GM18867 (cell line): Measurements from ENCODE around the gene DPEP2.
"Not testable (repeated sequence)": the region's sequence is repeated elsewhere in the genome, so short reads cannot be mapped to it uniquely, and the experiment has no call there.

Experiments used
- ATAC-seq: cut with Tn5 transposase; IDR thresholded peaks from one replicate; pipeline ENCODE4 v1.9.1; 2021; ENCODE audit warnings: mild to moderate bottlenecking, moderate library complexity; ENCODE audit not compliant: unreplicated experiment

DPEP2 gene

GRCh38 chr16:68005786-68006286, 6.6 kb upstream of the DPEP2 start:
- no peak for ATAC-seq

DNA sequence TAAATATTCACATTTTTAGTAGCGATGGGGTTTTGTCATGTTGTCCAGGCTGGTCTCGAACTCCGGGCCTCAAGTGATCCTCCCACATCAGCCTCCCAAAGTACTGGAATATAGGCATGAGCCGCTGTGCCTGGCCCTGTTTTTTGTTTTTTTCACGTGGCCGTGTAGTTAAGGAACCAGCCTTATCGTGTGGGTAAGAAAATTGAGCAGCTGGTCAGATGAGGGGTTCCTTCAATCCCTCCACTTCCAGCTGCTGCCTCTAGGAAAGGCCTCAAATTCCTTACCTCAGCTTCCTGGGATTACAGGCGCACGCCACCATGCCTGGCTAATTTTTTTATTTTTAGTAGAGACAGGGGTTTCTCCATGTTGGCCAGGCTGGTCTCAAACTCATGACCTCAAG, 5.9 kb upstream of the DPEP2 start:
- no peak for ATAC-seq

DNA sequence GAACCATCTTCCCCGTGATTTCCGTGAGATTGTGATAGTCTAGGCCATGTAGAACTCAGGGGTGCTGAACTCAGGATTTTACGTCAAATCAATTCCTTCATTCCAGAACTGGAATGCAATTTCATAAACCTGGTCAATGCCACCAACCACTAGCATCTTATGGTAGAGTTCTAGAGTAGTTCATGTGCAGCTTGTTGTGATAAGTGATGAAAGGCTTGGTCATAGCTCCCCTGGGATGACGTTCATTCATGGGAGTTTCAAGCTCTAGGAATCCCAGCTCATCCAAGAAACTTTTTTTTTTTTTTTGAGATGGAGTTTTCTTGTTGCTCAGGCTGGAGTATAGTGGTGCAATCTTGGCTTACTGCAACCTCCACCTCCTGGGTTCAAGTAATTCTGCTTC, 3.7 kb upstream of the DPEP2 start:
- no peak for ATAC-seq

- ATAC-seq = no peak
Observed at GRCh38 chr16:68000450-68000849, 1.2 kb upstream of the DPEP2 start.

GRCh38 chr16:67999985-68000384, 701 bp upstream of the DPEP2 start:
- no peak for ATAC-seq

DNA sequence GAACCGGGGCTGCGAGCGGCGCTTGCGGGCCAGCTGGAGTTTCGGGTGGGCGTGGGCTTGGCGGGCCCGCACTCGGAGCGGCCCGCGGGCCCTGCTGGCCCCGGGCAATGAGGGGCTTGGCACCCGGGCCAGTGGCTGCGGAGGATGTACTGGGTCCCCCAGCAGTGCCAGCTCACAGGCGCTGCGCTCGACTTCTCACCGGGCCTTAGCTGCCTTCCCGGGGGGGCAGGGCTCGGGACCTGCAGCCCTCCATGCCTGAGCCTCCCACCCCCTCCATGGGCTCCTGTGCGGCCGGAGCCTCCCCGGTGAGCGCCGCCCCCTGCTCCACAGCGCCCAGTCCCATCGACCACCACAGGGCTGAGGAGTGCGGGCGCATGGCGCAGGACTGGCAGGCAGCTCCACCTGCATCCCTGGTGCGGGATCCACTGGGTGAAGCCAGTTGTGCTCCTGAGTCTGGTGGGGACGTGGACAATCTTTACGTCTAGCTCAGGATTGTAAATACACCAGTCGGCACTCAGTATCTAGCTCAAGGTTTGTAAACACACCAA, 979 bp downstream of the DPEP2 start:
- not testable (repeated sequence) for ATAC-seq

DNA sequence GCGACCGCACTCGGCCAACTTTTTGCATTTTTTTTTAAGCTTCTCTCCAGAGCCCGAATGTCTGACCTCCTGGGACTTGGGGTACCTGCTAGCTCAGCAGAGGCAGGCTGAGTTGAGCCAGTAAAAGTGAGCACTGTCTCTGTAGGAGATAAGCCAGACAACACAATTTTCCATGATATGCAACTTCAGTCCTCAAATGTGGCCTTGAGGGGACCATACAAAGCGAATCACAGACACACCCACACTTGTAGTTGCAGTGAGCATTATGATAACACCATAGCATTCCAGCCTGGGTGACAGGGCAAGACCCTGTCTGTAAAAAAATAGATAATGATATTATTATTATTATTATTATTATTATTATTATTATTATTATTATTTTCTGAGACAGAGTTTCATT, 2.6 kb downstream of the DPEP2 start:
- ATAC-seq = no peak

GRCh38 chr16:67995423-67995822, 3.9 kb downstream of the DPEP2 start:
- ATAC-seq = no peak

DNA sequence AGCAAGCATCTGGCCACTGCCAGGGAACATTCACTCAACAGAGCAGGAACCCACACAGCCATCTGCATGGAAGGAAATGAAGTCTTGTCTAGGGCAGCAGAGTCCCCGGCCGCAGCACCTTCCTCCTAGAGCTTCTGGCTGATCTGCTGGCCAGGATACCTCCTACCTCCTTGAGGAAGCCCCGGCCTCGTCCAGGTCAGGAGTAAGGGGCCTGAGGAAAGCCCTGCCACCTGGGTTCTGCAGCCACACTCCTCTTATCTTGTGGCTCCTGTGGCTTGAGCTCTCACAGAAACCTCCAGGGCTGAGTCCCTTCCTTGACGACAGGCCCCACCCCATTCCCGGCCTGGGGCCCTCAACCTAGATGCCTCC, 5.3 kb downstream of the DPEP2 start:
- ATAC-seq = not testable (repeated sequence)

DNA sequence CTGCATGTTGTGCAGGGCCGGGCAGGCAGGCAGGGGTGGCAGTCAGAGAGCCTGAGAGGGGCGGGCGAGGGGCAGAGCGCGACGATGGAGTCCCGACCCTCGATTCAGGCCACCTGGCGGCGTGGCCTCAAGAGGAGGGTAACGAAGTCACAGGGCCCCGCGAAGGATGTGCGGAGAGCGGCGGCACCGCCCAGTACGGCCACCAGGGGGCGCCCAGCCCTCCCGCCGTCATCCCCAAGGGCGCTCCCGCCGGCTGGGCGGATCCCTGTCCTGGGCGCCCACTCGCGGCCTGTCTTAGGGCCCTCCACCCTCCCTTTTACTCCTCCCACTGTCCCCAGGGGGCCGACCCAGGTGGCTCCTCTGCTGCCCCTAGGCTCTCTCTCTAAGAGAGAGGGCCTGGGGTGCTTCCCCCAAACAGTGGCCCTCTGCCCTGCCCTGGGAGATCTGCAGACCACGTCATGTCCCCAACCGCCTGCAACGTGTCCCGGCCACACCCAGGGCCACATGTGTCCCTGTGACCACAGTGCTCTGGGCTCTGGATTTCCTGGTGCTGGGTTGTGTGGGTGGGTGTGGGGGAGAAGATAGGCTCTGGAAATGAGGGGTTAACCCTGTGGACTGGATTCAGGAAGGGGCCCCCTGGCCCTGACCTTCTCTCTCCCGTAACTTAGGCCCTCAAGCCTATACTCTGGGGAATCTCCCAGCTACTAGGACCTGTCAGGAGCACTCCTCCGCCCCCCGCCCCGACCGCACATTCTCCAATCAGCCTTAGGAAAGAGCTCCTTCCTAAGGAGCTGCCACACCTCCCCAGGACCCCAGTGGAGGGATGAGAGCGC, 5.9 kb downstream of the DPEP2 start:
- peak; percentile 74 for ATAC-seq

GRCh38 chr16:67992661-67993206, 6.5 kb downstream of the DPEP2 start:
- ATAC-seq = no peak

DNA sequence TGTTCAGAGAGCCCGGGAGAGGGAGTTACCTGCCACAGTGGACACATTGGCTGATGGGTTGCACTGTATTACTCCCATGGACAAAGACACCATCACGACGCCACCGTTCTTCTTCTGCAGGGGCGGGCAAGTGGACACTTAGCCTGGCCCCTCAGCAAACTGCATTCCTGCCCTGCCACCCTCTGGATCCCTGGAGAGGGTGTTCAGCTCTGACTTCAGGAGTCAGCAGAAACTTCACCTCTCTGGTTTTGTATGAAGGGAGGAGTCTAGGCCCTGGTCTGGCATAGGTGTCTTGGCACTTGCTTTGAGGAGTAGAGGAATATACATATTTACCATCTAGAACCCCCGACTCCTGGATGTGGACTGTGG, 9.3 kb downstream of the DPEP2 start:
- no peak for ATAC-seq

DNA sequence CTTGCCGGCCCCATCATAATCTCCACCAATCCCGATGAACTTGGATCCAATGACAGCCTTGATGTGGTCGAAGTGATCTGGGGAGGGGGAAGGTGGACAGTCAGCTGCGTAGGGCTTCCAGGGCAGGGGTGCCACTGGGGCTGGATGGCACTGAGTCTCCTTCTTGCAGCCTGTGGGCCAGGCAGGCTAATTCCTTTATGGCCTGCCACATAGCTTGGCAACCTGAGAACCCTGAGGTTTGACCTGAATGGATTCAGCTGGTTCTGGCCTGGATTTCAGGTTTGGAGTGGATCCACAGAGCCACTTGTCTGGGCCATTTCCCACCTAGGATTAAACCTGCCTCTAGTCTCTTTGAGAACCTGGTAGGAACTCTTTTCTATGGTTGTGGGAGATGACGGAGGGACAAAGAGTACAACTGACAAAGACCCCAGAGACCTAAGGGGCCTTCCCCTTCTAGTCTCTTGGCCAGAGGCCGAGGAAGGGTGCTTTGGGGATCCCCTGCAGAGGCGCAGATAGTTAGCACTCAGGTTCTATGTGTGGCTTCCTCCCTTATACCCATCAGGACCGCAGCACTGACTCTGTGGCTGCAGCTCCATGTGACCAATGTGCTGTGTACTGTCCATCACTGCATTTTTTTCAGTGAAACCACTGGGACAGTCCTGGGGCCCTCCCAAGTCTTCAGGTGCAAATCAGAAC, 9.8 kb downstream of the DPEP2 start:
- ATAC-seq = no peak

GRCh38 chr16:67988675-67989074, 10.6 kb downstream of the DPEP2 start:
- no peak for ATAC-seq

DNA sequence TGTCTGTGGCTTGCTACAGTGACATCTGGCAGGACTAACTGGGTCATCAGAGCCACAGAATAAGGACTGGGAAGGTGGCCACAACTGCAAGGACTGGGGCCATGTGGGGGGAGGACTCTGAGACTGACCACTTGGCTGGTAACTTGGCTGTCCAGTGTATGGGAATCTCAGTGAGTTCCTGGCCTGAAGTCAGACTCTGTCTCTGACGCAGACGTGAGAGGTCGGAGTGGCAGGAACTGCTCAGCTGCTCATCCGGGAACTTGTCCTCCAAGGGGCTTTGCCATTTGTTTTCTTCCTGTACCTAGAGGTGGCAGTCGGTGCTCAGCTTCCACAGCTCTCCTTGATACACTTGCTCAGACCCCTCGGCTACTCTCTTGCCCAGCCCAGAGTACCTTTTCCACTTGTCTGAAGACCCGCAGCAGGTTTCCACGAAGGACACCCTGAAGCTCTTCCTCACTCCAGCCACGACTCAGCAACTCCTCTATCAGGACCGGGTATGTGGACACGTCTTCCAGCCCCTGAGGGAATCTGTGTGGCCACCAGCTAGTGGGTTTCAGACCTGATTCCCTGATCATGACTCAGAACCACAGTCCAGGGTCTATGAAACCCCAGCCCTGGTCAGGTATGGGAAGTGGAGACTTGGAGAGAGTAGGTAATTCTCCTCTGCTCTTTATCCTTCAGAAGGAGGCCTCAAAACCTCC, 11.7 kb downstream of the DPEP2 start:
- no peak for ATAC-seq

GRCh38 chr16:67986949-67987348, 12.3 kb downstream of the DPEP2 start:
- ATAC-seq = no peak

DNA sequence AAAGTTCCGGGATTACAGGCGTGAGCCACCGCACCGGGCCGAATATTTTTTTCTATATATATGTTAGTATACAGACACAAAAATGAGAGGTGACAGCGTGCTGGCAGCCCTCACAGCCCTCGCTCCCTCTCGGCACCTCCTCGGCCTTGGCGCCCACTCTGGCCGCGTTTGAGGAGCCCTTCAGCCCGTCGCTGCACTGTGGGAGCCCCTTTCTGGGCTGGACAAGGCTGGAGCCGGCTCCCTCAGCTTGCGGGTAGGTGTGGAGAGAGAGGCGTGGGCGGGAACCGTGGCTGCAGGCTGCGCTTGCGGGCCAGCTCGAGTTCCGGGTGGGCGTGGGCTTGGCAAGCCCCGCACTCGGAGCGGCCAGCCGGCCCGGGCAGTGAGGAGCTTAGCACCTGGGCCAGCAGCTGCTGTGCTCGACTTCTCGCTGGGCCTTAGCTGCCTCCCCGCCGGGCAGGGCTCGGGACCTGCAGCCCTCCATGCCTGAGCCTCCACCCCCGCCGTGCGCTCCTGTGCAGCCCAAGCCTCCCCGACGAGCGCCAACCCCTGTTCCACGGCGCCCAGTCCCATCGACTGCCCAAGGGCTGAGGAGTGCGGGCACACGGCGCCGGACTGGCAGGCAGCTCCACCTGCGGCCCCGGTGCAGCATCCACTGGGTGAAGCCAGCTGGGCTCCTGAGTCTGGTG, 17.1 kb downstream of the DPEP2 start:
- ATAC-seq = no peak

GRCh38 chr16:67979955-67980678, 19.2 kb downstream of the DPEP2 start, which contains the start of gene DPEP3:
TSS of gene DPEP3 (minus strand) at chr16:67980499. CDS start at chr16:67980380, 119 bp downstream.
- no peak for ATAC-seq

GRCh38 chr16:67977469-67978227, 21.6 kb downstream of the DPEP2 start:
- no peak for ATAC-seq
